K562 (cell line): Measurements from ENCODE around the gene SZT2. TPM values are rescaled to one million over a fixed set of nuclear protein-coding genes. Genes with fewer than 3 reads are reported as not detected.

Experiments used
- EP300 ChIP-seq: IDR thresholded peaks from 2 replicates; pipeline ENCODE4 v1.6.1; 2012; ENCODE audit warnings: low read length, improper control_type of control experiment
- GTF2A2 ChIP-seq: IDR thresholded peaks from 2 replicates; pipeline ENCODE4 v1.6.1; 2016; ENCODE audit warnings: mild to moderate bottlenecking, missing genetic modification characterization, missing compliant biosample characterization
- JUND ChIP-seq, 2 experiments: IDR thresholded peaks; 2 replicates in 1 of 2; 3 replicates in 1 of 2; pipeline ENCODE4 v1.6.1; 2011; ENCODE audit warnings: borderline replicate concordance in 2 of 2, low read depth in 2 of 2, low read length in 2 of 2, improper control_type of control experiment in 1 of 2, missing biosample characterization in 1 of 2, missing genetic modification characterization in 1 of 2, missing genetic modification reagents in 1 of 2
- MECOM ChIP-seq: fragments of 250-450 bp; sonication (Bioruptor Pico); IDR thresholded peaks from 2 replicates; pipeline ENCODE4 v1.8.0; 2022; ENCODE audit warnings: inconsistent platforms
- MED1 ChIP-seq: sonication (generic); formaldehyde crosslinking; IDR thresholded peaks from 2 replicates; pipeline ENCODE4 v1.8.1; 2023; ENCODE audit warnings: missing genetic modification reagents, borderline replicate concordance
- MEF2A ChIP-seq: IDR thresholded peaks from 2 replicates; pipeline ENCODE4 v1.6.1; 2011; ENCODE audit warnings: low read depth, mild to moderate bottlenecking, low read length, moderate library complexity; ENCODE audit not compliant: control insufficient read depth
- MTA2 ChIP-seq: fragments of 450-650 bp; IDR thresholded peaks from 2 replicates; pipeline ENCODE4 v1.6.1; 2016; ENCODE audit warnings: low read depth
- SIX5 ChIP-seq, 2 experiments: IDR thresholded peaks; 2 replicates each; pipeline ENCODE4 v1.6.1; 2011; ENCODE audit warnings: low read length in 2 of 2, borderline replicate concordance in 1 of 2, low read depth in 1 of 2, mild to moderate bottlenecking in 1 of 2, moderate library complexity in 1 of 2; ENCODE audit not compliant: insufficient read depth in 1 of 2
- SMARCA5 ChIP-seq: fragments of 450-650 bp; IDR thresholded peaks from 2 replicates; pipeline ENCODE4 v1.6.1; 2016
- SOX6 ChIP-seq: fragments of 450-650 bp; IDR thresholded peaks from 2 replicates; pipeline ENCODE4 v1.6.1; 2014; ENCODE audit warnings: mild to moderate bottlenecking
- SRSF1 ChIP-seq: fragments of 200-400 bp; formaldehyde crosslinking; IDR thresholded peaks from 2 replicates; pipeline ENCODE4 v1.6.1; 2017; ENCODE audit warnings: mild to moderate bottlenecking, low read depth, low read length, moderate library complexity
- TRIM28 ChIP-seq: fragments of 450-650 bp; IDR thresholded peaks from 2 replicates; pipeline ENCODE4 v1.6.1; 2017
- ZNF239 ChIP-seq: fragments of 250-450 bp; sonication (Bioruptor Pico); IDR thresholded peaks from 2 replicates; pipeline ENCODE4 v1.4.0; 2020; ENCODE audit warnings: mild to moderate bottlenecking
- ZNF253 ChIP-seq: fragments of 250-450 bp; sonication (Bioruptor Pico); conservative IDR thresholded peaks from 2 replicates; pipeline ENCODE4 v1.6.1; 2021; ENCODE audit warnings: mild to moderate bottlenecking
- ZNF324 ChIP-seq: fragments of 250-450 bp; sonication (Bioruptor Pico); IDR thresholded peaks from 2 replicates; pipeline ENCODE4 v1.4.0; 2020; ENCODE audit warnings: mild to moderate bottlenecking
- ZNF347 ChIP-seq: fragments of 450-650 bp; formaldehyde crosslinking; IDR thresholded peaks from 2 replicates; pipeline ENCODE4 v1.4.0; 2020; ENCODE audit warnings: low read depth, mild to moderate bottlenecking, moderate library complexity
- ZNF436 ChIP-seq: fragments of 250-450, 450-650 bp; sonication (Bioruptor Pico); formaldehyde crosslinking; IDR thresholded peaks from 2 replicates; pipeline ENCODE4 v1.7.0; 2020; ENCODE audit warnings: mild to moderate bottlenecking
- ZNF444 ChIP-seq: fragments of 250-450 bp; sonication (Bioruptor Pico); IDR thresholded peaks from 2 replicates; pipeline ENCODE4 v1.4.0; 2020; ENCODE audit warnings: mild to moderate bottlenecking, moderate library complexity
- ZNF507 ChIP-seq: conservative IDR thresholded peaks from 2 replicates; pipeline ENCODE4 v1.6.1; 2017; ENCODE audit warnings: missing genetic modification characterization, missing compliant biosample characterization
- ZNF551 ChIP-seq: fragments of 250-450 bp; sonication (Bioruptor Pico); IDR thresholded peaks from 2 replicates; pipeline ENCODE4 v1.5.0; 2021; ENCODE audit warnings: mild to moderate bottlenecking, moderate library complexity
- polyA plus RNA-seq, 8 experiments: library from polyadenylated mRNA; depleted of rRNA in 4 of 8; stranded (reverse) in 5 of 8; unstranded in 3 of 8; fragments of >200 nt; fragmentation: Nextera tagmentation in 2 of 8; fragmentation: Illumina TruSeq in 1 of 8; extraction: Ambion mirVana in 2 of 8; extraction: Trizol in 1 of 8; gene quantifications; 2 replicates each; pipeline versions ENCODE4 v1.2.1 to v1.2.3, GENCODE V29; 2011 to 2014; ENCODE audit warnings: inconsistent platforms in 1 of 8, missing spikeins in 1 of 8
- total RNA-seq, 7 experiments: library from RNA; depleted of rRNA in 6 of 7; stranded (reverse); fragments of >200 nt in 6 of 7; fragmentation: Illumina TruSeq in 2 of 7; extraction: Trizol in 2 of 7; gene quantifications; 2 replicates each; pipeline versions ENCODE4 v1.2.1 to v1.2.3, GENCODE V29; 2011 to 2021; ENCODE audit warnings: low replicate concordance in 1 of 7
- TF ChIP-seq, protein P1 (sequence below): fragments of 250-450 bp; sonication (Bioruptor Pico); IDR thresholded peaks from 2 replicates; pipeline ENCODE4 v1.5.0; 2021; ENCODE audit warnings: mild to moderate bottlenecking, moderate library complexity
- TF ChIP-seq, protein P2 (sequence below): fragments of 450-650 bp; formaldehyde crosslinking; IDR thresholded peaks from 2 replicates; pipeline ENCODE4 v1.4.0; 2022; ENCODE audit warnings: missing genetic modification characterization
- TF ChIP-seq, protein P3 (sequence below): fragments of 250-450 bp; sonication (Bioruptor Pico); IDR thresholded peaks from 2 replicates; pipeline ENCODE4 v1.5.0; 2021

SZT2 gene
- total and polyA plus RNA-seq, 9 of the 15 experiments (the other 6 are each of a cell fraction or from before 2014, with no cell fraction given): 0.88 to 31.0 (median 12.8) TPM

DNA sequence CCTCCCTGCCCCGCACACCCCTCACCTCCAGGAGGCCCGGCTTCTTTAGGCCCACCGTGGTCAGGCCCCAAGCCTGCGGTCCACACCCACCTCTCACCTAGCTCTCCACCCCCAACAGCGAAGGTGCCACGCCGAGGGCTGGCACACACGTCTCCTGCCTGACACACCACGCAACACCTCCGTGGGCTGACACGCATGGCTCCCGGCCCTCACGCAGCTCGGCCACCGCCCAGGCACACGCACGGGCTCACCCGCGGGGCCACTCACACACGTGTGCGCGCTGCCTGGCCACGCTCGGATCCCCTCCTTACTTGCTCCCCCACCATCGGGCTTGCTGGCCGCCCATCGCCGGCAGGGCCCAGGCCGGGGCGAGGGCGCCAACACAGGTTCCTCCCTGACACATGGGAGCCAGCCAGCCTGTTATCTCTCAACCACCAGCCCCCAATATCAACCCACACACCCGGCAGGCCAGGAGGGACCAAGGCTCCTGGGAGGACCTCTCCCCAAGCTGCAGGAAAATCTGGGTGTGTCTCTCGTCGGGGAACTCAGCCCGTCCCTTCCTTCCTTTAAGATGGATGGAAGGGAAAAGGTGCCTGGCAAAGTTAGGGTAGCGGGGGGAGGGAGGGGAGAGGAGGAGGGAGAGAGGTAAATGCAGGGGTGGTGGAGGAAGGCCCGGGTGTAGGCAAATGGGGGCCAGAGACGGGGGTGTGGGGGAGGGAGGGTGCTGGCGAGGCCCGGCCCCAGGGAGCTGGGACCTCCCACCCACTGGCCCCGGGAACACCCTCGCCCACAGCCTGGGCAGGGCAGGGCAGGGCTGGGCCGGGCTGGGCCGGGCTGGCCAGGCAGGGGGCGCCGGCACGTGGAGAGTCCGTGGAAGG lies 22.4 kb upstream of the SZT2 start (continued):
- TF ChIP-seq ZNF444 (CRISPR knock-in tag) (no peak), SOX6 (peak; percentile 57), MED1 (no peak), ZNF347 (CRISPR knock-in tag) (no peak), SMARCA5 (no peak), ZNF551 (no peak), GTF2A2 (no peak), ZNF507 (tag) (no peak), ZNF253 (no peak), MEF2A (no peak), EP300 (peak; percentile 64; the same call in 1 of the 2 replicates), ZNF239 (CRISPR knock-in tag) (no peak), SRSF1 (no peak), ZNF324 (CRISPR knock-in tag) (no peak), JUND (IDR thresholded peaks at IDR 0.05; ENCODE audit: borderline replicate concordance, low read depth, low read length) (no peak), JUND (tag; IDR thresholded peaks at IDR 0.05; ENCODE audit: borderline replicate concordance, low read depth, low read length) (no peak), ZNF436 (CRISPR knock-in tag) (no peak), MECOM (no peak), TRIM28 (no peak), MTA2 (peak; percentile 75), SIX5 (IDR thresholded peaks at IDR 0.05; ENCODE audit: borderline replicate concordance in 1 of 2, insufficient read depth in 1 of 2, low read depth in 1 of 2, low read length in 2 of 2) (no peak)
- TF ChIP-seq, protein P1, sequence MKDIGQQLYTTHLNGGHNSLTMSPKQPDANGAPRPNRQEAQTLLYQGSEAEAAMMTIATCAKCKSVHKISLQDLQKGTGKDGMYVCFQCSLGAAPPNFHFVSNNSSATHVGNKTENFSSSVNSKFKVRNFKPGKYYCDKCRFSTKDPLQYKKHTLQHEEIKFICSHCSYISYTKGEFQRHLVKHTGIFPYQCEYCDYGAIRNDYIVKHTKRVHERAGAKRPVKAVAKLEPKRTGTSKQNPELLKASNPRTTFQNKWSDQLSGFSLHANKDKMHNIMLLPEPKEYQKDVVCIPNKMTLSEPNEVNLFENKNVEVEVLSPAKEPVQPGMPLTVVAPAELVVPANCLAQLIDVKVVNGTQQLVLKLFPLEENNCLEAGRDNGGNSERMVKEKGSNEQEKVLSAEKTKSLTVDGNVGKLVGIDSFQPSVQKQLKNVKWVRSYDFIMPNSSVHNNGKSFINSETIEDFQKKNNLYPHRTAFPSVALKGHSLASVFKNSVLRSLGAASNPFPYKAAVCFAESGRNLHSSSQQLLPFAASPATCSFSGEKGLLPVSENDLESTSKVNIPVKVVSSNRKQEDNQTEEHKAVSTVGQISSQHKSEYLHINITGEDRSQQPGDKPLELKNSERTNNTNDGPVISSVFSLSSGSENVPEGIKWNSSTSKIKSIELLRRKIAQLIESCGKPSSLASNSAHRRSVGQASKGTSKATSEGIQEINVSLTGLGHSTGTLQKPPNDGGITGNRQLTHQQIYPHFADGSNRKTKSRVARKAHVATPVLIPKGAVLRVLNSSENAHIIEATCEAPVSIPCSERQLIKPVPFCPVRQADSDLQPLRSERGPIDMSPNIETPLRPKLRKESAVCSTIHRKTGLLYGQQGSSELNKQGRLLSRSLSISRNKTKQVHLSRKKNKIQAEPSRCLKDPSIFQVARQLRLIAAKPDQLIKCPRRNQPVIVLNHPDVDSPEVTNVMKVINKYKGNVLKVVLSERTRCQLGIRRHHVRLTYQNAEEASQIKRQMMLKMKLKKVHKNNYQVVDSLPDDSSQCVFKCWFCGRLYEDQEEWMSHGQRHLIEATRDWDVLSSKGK (CRISPR knock-in tag): no peak
- TF ChIP-seq, protein P2, sequence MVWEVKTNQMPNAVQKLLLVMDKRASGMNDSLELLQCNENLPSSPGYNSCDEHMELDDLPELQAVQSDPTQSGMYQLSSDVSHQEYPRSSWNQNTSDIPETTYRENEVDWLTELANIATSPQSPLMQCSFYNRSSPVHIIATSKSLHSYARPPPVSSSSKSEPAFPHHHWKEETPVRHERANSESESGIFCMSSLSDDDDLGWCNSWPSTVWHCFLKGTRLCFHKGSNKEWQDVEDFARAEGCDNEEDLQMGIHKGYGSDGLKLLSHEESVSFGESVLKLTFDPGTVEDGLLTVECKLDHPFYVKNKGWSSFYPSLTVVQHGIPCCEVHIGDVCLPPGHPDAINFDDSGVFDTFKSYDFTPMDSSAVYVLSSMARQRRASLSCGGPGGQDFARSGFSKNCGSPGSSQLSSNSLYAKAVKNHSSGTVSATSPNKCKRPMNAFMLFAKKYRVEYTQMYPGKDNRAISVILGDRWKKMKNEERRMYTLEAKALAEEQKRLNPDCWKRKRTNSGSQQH (CRISPR knock-in tag): no peak
- TF ChIP-seq, protein P3, sequence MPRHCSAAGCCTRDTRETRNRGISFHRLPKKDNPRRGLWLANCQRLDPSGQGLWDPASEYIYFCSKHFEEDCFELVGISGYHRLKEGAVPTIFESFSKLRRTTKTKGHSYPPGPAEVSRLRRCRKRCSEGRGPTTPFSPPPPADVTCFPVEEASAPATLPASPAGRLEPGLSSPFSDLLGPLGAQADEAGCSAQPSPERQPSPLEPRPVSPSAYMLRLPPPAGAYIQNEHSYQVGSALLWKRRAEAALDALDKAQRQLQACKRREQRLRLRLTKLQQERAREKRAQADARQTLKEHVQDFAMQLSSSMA: no peak
